Islet precursor cell (in vitro differentiated cells): ENCODE results near the gene CST4.
A peak's percentile ranks its signal among the peaks of the same experiment; 100 is the strongest.
"Not testable (repeated sequence)": the region's sequence is repeated elsewhere in the genome, so short reads cannot be mapped to it uniquely, and the experiment has no call there.

Experiments used
- DNase-seq: peaks from one replicate; pipeline ENCODE4 v3.0.0-alpha.2; 2018

CST4 gene

DNA sequence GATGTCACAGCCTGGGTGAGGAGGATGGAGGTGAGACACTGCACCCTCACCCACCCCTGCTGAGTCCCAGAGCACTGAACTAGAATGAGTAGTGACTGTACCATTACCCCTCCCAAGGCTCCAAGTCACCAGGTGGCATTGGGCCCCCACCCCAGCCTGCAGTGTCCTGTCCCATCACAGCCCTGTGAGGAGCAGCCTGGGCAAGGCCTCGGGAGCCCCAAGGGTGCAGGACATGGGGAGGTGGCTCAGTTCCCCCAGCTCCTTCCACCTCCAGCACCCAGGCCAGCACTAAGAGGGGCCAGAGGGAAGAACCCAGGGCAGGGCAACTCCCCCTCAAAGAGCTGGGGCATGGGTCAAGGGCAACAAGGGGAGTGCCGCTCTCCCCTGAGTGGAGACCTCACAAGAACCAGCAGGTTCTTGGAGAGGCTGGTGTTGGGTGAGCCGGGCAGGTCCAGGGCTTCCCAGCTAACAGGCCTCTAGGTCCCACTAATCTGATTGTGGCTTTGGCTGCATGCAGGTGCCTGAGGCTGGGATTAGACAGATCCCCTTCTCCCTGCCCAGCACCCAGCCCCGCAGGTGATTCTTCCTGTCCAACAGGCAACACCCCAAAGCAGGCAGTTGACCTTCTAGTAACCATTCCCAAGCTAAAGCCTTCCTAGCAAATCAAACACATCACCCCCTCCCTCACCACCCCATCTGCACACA lies 2.6 kb downstream of the CST4 start:
- no peak for DNase-seq

DNA sequence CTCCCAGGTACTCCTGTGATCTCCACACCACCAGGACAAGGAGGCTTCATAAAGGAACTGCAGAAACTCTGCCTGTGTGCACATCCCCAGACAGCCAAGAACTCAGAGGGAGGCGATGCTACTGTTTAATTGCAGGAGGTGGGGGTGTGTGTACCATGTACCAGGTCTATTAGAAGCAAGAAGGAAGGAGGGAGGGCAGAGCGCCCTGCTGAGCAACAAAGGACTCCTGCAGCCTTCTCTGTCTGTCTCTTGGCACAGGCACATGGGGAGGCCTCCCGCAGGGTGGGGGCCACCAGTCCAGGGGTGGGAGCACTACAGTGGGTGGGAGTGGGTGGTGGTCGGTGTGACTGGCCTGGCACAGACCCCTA lies 3.3 kb downstream of the CST4 start:
- DNase-seq: not testable (repeated sequence)

DNA sequence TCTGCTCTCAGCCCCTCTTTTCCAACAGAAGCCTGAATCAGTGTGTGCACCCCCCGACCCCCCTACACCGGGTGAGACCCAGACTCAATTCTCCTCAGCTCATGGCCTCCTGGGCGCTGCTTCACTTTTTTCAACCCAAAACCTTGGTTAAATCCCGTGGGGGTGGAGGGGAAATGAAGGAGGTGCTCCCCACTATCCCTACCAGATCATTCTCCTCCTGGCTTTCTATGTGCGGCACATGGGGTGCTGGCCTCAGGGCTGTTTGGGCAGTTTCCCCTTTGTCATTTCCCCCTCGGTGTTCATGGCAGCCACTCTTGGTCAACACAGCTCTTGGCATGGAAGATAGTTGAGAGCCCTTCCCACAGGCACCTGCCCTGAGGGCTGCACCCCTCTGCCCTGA lies 4.6 kb downstream of the CST4 start:
- DNase-seq: no peak

DNA sequence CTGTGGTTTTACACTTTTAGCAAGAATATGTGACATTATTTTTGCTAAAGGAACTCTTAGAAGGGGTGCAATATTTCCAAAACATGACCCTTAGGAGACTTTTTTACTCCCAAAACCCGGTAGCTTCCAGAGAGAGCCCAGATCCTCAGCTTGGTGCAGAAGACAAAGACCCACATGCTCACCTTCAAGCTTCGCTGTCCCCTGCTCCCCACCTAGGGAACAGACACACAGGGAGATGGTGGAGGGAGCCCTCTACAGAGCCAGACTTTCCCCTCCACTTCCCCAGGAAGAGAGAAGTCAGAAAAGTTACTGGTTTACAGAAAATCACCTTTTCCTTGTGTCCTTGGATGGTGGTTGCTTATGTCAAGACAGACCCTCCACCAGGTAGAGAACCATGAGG lies 5.0 kb downstream of the CST4 start:
- no peak for DNase-seq

DNA sequence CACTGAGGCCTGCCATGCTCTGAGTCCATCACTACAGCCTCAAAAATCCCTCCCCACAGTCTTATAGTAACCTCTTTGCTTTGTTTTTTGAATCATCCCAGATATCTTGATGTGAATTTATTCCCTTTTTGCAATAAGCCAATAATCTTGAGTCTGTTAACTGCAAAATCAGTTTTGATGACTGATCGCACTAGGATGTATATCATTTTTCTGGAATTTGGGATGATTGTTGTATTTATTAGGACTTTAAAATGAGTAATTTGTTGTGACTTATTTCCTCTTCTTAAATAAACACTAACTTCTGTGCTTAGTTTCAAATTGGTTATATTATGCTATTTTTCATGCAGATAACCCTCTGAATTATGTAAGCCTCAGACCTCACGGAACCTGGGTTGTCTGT lies 5.6 kb downstream of the CST4 start:
- no peak for DNase-seq

DNA sequence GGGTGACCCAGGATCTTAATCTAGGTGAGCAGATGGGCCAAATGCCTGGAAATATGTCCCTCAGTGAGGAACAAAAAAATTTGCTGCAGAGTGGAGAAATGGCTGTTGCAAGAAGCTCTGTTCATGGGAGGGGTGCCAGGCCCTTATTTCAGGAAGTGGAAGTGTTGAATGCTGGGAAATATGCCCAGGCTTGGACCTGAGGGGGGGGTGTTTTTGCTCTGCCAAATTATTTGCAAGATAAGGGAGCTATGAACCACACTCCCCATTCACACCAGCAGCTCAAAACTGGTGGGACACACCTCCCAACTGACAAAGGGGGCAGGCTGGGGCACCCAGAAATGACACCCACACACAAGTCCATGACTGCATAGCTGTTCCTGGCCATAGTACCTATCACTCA lies 8.7 kb downstream of the CST4 start:
- no peak for DNase-seq

DNA sequence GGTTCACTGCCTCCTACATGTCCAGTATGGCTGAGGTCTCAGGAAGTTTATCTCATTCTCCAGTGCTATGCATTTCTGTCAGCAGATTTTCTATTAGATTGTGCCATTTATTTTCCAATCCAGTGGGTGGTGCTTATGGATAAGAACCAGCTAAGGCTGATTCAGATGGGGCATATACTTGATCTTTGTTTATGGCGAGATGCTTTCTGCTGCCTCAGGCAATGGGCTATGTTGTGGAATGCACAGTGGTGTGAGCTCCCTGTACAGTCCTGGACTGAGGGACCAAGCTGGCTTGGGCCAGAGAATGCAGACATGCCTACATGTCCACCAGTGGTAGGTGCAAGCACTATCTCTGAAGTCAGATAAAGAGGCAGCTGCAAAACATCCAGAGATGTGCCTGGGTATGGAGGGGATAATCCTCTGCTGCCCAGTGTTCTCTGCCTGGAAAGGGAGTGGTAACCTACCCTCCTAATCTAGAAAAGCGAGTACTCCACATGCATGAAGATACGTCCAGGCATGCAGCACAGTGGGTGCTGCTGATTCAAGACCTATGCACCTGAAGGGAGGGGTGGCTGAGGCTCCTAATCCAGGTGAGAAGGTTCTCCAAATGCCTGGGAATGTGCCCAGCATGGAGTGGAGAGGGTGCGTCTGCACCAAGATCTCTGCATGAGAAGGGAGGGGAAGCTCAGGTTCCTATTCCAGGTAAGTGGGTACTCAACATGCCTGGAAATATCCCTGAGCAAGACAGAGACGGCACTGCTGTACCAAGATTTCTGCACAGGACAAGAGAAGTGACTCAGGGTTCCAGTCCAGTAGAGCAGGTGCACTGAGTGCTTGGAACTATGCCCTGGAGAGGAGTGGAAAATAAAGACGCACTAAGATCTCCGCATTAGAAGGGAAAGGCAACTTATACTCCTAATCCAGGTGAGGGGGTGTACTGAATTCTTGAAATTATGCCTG lies 9.4 kb downstream of the CST4 start:
- no peak for DNase-seq

DNA sequence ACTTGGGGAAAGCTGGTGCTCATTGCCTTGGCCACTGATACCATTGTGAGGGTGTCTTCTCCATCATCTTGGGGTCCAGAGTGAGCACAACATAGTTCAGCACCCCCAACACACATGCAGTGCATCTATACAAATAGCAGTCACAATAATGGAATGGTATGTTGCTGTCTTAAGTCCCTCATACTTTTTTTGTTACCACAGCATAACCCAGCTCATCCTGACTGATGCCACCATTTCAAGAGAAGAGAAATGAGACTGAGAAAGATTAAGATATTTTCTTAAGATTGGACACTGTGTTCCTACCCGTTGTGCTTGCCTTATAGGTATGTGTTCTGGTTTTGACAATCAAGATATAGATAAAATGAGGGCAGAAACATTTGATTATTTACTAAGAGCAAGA lies 15.6 kb downstream of the CST4 start:
- DNase-seq: no peak

DNA sequence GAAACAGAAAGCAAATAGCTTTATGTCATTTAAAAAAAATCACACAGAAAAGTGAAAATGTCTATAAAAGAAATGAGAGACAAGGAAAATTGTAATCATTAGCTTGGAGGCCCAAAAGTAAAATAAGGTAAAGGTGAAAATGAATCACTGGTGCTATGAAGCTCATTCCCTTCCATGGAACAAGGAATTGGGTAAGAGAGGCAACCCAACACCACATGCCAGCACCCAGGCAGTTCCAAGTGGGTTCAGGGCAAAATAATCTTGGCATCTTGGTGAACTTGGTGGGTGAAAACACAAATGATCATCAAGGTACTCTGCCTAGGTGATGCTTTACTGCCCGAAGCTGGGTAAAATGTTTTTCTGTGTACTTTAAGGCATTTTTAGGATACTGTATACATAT lies 16.7 kb downstream of the CST4 start:
- DNase-seq: no peak

DNA sequence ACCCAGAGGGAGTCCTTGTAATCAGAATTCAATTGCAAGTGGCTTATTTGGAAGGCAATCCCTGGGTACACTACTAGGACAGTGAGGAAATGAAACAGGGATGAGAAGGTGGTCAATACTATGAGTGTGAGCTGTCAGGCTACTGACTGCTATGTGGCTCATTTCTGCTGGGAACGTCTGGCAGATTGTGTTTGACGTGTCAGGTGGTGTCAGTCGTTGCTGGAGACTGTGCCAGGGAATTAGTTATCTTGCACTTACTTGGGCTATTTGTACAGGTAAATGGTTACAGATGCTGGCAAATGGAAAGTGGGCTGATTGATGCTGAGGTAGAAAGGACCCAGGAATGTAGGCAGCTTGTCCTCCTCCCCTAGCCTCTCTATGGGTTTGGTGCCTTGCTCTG lies 17.4 kb downstream of the CST4 start:
- DNase-seq: no peak

DNA sequence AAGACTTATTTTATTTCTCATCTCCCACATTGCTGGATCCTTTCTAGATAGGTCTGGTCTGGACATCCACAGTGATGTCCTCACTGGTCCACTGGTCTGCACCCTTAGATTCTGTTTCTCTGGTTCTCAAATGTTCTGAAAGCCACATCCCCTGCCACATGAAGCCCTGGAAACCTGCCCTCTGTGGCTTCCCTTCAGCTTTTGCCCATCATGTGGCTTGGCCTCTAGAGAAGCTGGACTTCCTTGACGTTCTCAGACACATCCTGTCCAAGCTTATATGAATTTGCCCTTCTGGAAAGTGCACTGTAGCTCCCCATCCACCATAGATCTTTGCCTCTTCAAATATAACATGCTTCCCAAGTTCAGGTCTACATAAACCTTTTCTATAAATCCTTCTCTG lies 18.5 kb downstream of the CST4 start:
- no peak for DNase-seq

DNA sequence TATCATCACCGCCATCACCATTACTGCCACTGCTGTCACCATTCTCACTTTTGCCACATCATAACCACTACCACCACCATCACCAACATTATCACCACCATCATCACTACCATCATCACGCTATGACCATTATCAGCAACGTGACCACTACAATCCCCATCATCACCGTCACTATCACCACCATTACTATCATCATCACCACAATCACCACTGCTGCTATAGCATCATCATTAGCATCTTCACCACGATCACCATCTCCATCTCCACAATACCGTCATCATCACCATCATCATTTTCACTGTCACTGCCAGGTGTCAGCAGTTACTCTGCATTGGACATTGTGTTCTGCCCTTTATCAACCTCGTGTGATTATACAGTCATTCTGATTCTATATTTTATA lies 19.0 kb downstream of the CST4 start:
- DNase-seq: no peak

DNA sequence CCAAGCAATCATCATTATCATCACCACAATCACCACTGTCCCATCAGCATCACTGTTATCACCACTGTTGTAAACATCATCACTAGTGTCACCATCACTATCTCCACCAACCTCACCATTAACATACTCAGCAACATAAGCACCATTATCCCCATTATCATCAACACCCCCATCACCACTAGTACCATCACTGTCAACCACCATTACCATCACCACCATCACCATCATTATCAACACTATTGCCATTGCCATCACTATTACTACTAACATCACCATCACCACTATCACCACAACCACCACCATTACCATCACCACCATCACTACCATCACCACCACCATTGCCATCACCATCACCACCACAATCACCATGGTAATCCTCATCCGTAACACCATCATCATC lies 19.5 kb downstream of the CST4 start:
- DNase-seq: no peak

DNA sequence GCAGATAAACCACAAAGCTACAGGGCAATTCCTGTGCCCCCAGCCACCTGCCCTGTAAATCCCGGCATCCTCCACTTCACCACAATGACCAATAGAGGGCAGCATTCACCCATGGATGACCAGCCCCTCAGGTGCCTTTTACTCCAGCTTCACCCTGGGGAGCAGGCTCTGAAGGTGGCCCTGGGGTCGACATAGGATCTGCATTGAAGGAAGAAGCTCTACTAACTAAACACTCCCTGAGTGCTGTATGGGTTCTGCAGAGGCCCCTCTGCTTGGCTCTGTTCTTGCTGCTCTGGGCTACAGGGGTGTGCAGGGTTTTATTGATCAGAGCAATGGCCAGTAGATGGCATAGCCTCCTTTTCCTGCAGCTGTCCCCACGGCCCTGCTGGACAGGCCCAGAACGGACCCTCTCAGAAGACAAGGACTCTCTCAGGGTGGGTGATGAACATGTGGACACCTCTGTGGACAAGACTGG lies 20.3 kb downstream of the CST4 start:
- peak; percentile 82 for DNase-seq

DNA sequence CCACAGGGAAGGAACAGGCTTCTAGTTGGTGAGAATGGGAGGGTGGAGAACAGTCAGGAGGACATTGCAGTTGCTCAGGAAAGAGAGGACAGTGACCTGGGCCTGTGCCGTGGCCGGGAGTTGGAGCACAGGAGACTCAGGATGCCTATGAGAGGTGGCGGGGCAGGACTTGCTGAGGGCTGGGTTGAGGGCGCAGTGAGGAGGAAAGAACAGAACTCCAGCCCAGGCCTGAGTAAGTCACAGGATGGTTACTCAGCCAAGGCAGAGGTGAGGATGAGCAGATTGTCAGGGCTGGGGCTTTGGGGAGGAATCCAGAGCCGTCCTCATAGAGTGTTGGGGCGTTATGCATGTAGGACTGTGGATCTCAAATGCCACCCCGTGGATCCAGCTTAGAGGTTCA lies 21.2 kb downstream of the CST4 start:
- no peak for DNase-seq

DNA sequence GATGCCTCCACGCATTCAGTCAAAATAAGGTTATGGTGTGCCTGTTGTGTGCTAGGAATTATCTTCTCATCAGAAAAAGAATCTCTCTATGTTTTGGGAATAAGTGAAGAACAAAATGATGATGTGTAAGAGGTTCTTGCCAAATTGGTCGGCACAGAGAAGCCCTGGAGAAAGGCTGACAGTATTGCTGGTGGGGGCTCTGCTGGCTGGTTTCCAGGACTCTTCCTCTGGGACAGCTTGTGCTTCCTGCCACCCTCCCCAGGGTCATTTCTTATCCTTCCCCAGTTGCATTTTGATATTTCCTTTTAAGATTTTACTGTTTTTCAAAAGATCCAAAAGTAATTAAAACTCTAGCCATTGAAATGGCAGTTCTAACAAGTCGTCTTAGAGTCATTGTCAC lies 22.1 kb downstream of the CST4 start:
- no peak for DNase-seq

DNA sequence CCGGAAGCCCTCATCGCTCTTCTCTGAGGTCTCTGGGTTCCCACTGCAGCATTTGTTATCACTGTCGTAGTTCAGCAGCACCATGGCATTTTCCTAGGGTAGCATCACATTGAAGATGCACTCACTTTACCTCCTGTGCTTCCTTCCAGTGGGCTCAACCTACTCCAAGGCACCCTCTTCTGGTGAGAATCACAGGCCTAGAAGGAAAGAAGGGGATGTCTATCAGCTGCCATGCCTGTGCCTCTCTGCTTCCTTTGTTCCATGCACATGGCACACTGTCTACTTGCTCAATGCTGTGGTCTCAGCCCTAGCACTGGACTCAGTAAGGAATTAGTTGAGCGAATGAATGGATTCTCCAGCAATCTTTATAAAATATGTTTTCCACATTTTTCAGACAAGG lies 22.6 kb downstream of the CST4 start:
- DNase-seq: no peak

DNA sequence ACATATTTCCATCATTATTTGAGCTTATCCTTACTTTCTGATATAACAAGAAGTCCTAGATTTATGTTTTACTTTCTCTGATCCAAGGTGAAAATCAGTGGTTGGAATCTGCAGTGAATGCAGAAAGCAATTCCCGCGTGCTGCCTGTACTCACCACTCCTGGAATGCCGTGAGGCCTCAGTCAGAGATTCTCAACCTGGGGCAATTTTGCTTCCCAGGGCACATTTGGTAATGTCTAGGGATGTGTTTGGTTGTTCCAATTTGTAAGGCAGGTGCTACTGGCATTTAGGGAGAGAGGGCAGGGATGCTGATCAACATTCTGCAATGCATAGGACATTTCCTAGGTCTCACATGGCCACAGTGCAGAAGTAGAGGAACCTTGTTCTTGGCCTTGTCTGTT lies 23.9 kb downstream of the CST4 start:
- DNase-seq: no peak

DNA sequence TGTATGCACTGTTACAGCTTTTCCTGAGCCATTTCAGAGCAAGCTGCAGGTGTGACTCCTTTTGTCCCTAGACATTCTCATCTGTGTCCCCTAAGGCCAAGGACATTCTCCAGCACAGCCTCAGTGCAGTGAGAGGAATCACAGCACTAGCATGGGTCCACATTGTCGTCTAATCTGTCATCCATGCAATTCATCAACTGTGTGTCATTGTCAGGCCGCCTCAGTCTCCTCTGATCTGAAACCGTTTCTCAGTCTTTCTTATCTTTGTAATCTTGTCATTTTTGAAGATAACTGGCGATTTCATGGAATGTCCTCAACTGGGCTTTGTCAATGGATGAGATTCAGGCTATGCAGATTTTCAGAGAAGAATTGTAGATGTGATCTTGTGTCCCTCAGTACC lies 24.8 kb downstream of the CST4 start:
- not testable (repeated sequence) for DNase-seq

DNA sequence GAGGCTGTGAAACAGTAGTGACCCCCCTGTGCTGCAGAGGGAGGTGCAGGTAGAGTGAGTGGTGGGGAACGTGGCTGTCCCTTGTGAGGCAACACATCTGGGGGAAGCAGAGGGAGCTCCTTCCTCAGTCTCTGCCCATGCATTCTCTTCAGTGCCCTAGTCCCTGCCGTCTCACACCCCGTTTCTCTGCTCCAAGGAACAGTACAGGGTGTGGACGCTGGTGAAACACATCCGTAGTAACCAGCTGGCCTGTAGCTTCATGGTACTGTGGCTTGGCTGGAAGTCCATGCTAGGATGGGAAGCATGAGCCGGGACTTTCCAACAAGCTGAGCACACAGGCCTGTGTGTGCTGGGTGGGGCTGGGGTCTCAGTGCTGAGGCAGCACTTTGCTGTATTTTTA lies 25.7 kb downstream of the CST4 start:
- DNase-seq: no peak

DNA sequence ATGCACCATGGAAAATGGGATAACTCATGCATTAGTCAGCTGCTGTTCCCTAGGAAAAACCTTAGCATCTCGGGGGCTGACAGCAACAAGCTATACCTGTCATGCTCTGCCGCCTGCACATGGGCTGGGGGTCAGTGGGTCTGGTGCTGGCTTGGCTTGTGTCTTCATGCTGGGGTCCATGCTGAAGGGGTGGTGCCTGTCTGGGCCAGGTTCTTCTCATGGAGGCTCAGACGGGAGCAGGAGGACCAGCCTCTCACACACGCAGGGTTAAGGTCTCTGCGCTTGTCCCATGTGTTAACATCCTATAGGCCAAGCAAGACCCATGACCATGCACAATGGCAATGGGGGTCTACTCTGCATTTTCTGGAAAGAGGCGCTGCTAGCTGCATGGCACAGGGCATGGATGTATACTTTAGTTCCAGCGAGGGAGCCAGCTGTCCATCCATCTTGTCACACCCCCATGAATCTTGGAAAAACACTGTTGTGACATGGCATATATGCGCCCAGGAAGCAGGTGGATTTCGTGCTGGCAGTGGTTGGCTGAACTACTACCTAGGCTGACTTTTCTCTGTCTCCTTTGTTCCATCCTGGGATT lies 26.5 kb downstream of the CST4 start:
- no peak for DNase-seq

DNA sequence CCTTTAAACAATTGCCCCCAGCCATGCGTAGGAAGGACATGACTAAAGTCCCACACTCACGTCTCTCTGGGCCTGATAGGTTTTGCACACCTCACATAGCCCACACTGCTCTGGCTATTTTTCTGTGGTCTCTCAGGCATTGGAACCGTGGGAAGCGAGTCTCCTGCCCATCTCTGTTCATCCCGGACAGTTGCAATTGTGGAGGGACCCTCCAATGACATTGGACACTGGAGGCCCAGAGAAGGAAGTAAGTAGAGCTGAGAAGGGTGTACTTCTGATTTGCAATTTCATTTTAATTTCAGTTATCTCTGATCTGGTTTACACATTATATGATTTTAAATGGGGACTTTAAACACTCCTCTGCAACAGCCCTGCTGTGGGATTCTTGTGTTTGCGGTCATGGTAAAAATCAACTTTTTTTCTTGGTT lies 27.8 kb downstream of the CST4 start:
- no peak for DNase-seq

DNA sequence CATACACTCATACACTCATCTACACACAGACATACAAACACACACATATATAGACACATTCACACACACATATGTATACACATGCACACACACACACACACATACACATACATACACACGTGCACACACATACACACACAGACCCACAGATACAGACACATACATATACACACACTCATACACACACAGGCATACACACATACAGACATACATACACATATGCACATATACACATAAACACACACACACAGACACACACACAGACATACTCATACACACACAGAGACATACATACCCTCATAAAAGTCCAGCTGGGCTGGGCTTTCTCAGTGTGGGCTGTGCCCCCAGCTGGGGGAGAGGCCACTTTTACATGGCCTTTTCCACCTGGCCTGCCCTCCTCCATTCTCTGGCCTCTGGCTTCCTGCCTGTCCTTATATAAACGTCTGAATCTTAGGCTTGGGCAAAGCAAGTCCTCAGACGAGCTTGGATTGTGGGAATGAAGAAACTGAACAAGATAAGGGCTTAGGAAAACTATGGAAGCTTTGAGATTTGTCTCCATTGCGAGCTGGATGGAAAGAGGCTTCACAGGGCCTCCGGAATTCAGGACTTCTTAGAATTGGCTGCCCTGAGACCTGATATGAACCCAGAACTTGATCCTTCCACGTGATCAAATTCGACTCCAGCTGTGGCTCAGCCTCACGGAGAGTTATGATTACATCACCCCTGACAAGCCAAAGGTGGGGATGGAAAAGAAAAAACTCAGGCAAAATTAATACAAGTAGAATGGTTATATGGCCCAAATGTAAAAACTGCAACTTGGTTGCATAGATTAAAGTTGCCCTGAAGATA lies 28.6 kb downstream of the CST4 start:
- no peak for DNase-seq
